H9 (cell line): ENCODE measurements around the gene GRIN2A. TPM values are rescaled to one million over a fixed set of nuclear protein-coding genes. Genes with fewer than 3 reads are reported as not detected.

Experiments
- DNase-seq: peaks from one replicate; pipeline ENCODE4 v3.0.0-alpha.2; 2017
- H2AFZ ChIP-seq: one replicate; pipeline ENCODE4 v1.6.1; 2013; ENCODE audit warnings: mild to moderate bottlenecking, low read length, control low read depth, moderate library complexity
- H2AK5ac ChIP-seq: 2 replicates; pipeline ENCODE4 v1.6.1; 2013; ENCODE audit warnings: low read length, control low read depth, mixed read lengths; ENCODE audit not compliant: insufficient read length
- H2BK120ac ChIP-seq: one replicate; pipeline ENCODE4 v1.6.1; 2013; ENCODE audit warnings: low read depth, mild to moderate bottlenecking, low read length, control low read depth, inconsistent platforms; ENCODE audit not compliant: poor library complexity, severe bottlenecking
- H2BK12ac ChIP-seq: 2 replicates; pipeline ENCODE4 v1.6.1; 2013; ENCODE audit warnings: low read length, control low read depth, mixed read lengths, low read depth; ENCODE audit not compliant: insufficient read length
- H2BK15ac ChIP-seq: 2 replicates; pipeline ENCODE4 v1.6.1; 2013; ENCODE audit warnings: low read depth, low read length, control low read depth
- H2BK20ac ChIP-seq: one replicate; pipeline ENCODE4 v1.6.1; 2013; ENCODE audit warnings: low read depth, mild to moderate bottlenecking, low read length, control low read depth, inconsistent platforms; ENCODE audit not compliant: poor library complexity, severe bottlenecking
- H2BK5ac ChIP-seq: 2 replicates; pipeline ENCODE4 v1.6.1; 2013; ENCODE audit warnings: low read length, control low read depth, mixed read lengths; ENCODE audit not compliant: insufficient read length
- H3K14ac ChIP-seq: 2 replicates; pipeline ENCODE4 v1.6.1; 2013; ENCODE audit warnings: low read length, control low read depth; ENCODE audit not compliant: insufficient read depth
- H3K18ac ChIP-seq: 2 replicates; pipeline ENCODE4 v1.6.1; 2013; ENCODE audit warnings: low read depth, mild to moderate bottlenecking, mixed read lengths, low read length, control low read depth; ENCODE audit not compliant: insufficient read length
- H3K23ac ChIP-seq: 2 replicates; pipeline ENCODE4 v1.6.1; 2013; ENCODE audit warnings: low read length, control low read depth, mixed read lengths, low read depth; ENCODE audit not compliant: insufficient read length
- H3K23me2 ChIP-seq: 2 replicates; pipeline ENCODE4 v1.6.1; 2013; ENCODE audit warnings: low read depth, mild to moderate bottlenecking, mixed read lengths, low read length, control low read depth; ENCODE audit not compliant: insufficient read length, poor library complexity, severe bottlenecking
- H3K27ac ChIP-seq: 2 replicates; pipeline ENCODE4 v1.5.1; 2013; ENCODE audit warnings: low read length, control low read depth, mixed read lengths, low read depth; ENCODE audit not compliant: insufficient read length
- H3K27me3 ChIP-seq: 2 replicates; pipeline ENCODE4 v1.6.1; 2013; ENCODE audit warnings: low read length, control low read depth, inconsistent platforms; ENCODE audit not compliant: insufficient read depth
- H3K4ac ChIP-seq: 2 replicates; pipeline ENCODE4 v1.6.1; 2013; ENCODE audit warnings: low read depth, mild to moderate bottlenecking, control low read depth, inconsistent platforms, low read length, moderate library complexity
- H3K4me1 ChIP-seq: 2 replicates; pipeline ENCODE4 v1.6.1; 2013; ENCODE audit warnings: low read length, control low read depth, inconsistent platforms; ENCODE audit not compliant: insufficient read depth
- H3K4me2 ChIP-seq: 2 replicates; pipeline ENCODE4 v1.6.1; 2013; ENCODE audit warnings: low read length, control low read depth, mixed read lengths; ENCODE audit not compliant: insufficient read length, insufficient read depth
- H3K56ac ChIP-seq: 2 replicates; pipeline ENCODE4 v1.6.1; 2013; ENCODE audit warnings: low read depth, mild to moderate bottlenecking, mixed read lengths, low read length, control low read depth; ENCODE audit not compliant: insufficient read length
- H3K79me1 ChIP-seq: 2 replicates; pipeline ENCODE4 v1.6.1; 2013; ENCODE audit warnings: low read depth, mild to moderate bottlenecking, moderate library complexity, low read length, control low read depth, inconsistent platforms; ENCODE audit not compliant: insufficient read depth, poor library complexity, severe bottlenecking
- H3K79me2 ChIP-seq: 2 replicates; pipeline ENCODE4 v1.6.1; 2013; ENCODE audit warnings: low read length, control low read depth, inconsistent platforms; ENCODE audit not compliant: insufficient read depth
- H3K9ac ChIP-seq: 2 replicates; pipeline ENCODE4 v1.6.1; 2013; ENCODE audit warnings: low read length, control low read depth, mixed read lengths; ENCODE audit not compliant: insufficient read length; ENCODE audit errors: extremely low read depth
- H3K9me3 ChIP-seq: one replicate; pipeline ENCODE4 v1.6.1; 2013; ENCODE audit warnings: low read depth, low read length, inconsistent platforms; ENCODE audit not compliant: control insufficient read depth
- H3T11ph ChIP-seq: one replicate; pipeline ENCODE4 v1.6.1; 2013; ENCODE audit warnings: mild to moderate bottlenecking, low read length, control low read depth, inconsistent platforms
- H4K20me1 ChIP-seq: one replicate; pipeline ENCODE4 v1.6.1; 2013; ENCODE audit not compliant: control insufficient read depth, insufficient read length, insufficient read depth
- H4K5ac ChIP-seq: 2 replicates; pipeline ENCODE4 v1.6.1; 2013; ENCODE audit warnings: low read depth, mild to moderate bottlenecking, mixed read lengths, low read length, control low read depth; ENCODE audit not compliant: insufficient read length
- H4K8ac ChIP-seq: replicated peaks from 2 replicates; pipeline ENCODE4 v1.6.1; 2013; ENCODE audit warnings: low read length, control low read depth, mixed read lengths, low read depth; ENCODE audit not compliant: insufficient read length
- H4K91ac ChIP-seq: 2 replicates; pipeline ENCODE4 v1.6.1; 2013; ENCODE audit warnings: low read depth, mild to moderate bottlenecking, moderate library complexity, mixed read lengths, low read length, control low read depth; ENCODE audit not compliant: insufficient read length
- H3K27ac Mint-ChIP-seq, 3 experiments: 2 replicates in 2 of 3; 3 replicates in 1 of 3; pipeline ENCODE4 v1.8.0; 2020 to 2021; ENCODE audit warnings: mixed read lengths in 3 of 3, mild to moderate bottlenecking in 1 of 3, moderate library complexity in 1 of 3
- H3K27me3 Mint-ChIP-seq: 2 replicates; pipeline ENCODE4 v1.8.0; 2021; ENCODE audit warnings: low read depth, mild to moderate bottlenecking, moderate library complexity, mixed read lengths
- H3K36me3 Mint-ChIP-seq, 3 experiments: 2 replicates in 2 of 3; 3 replicates in 1 of 3; pipeline ENCODE4 v1.8.0; 2020 to 2021; ENCODE audit warnings: low read depth in 3 of 3, mixed read lengths in 3 of 3; ENCODE audit not compliant: insufficient read depth in 1 of 3
- H3K4me1 Mint-ChIP-seq, 2 experiments: 2 replicates each; pipeline ENCODE4 v1.8.0; 2020; ENCODE audit warnings: mixed read lengths in 2 of 2
- H3K4me3 Mint-ChIP-seq, 2 experiments: 2 replicates in 1 of 2; 3 replicates in 1 of 2; pipeline ENCODE4 v1.8.0; 2020 to 2021; ENCODE audit warnings: mild to moderate bottlenecking in 2 of 2, mixed read lengths in 2 of 2, moderate library complexity in 1 of 2
- H3K9me3 Mint-ChIP-seq, 2 experiments: 2 replicates in 1 of 2; 3 replicates in 1 of 2; pipeline ENCODE4 v1.8.0; 2020; ENCODE audit warnings: mild to moderate bottlenecking in 2 of 2, mixed read lengths in 2 of 2, moderate library complexity in 1 of 2
- CTCF ChIP-seq: fragments of 200-600 bp; sonication (generic); conservative IDR thresholded peaks from 3 replicates; pipeline ENCODE4 v1.8.0; 2021; ENCODE audit warnings: antibody characterized with exemption, mild to moderate bottlenecking
- WGBS: extraction: QIAGEN DNeasy Blood & Tissue Kit; methylation state at CpG from one replicate; pipeline ENCODE4 v1.1.7; 2013; ENCODE audit warnings: missing lambda C conversion rate, low lambda C conversion rate, mixed read lengths; ENCODE audit not compliant: insufficient read length; ENCODE audit errors: extremely low coverage; 5-methylcytosine and 5-hydroxymethylcytosine counted together
- total RNA-seq: library from RNA; stranded (reverse); gene quantifications from 2 replicates; pipeline ENCODE4 v1.2.1, GENCODE V29; 2021

Gene GRIN2A
- total RNA-seq, 1 experiment from 2014 or later, result 1.5 TPM

- H3K14ac ChIP-seq, result no peak overlapping the region
- H3K27me3 ChIP-seq, result no peaks in the 10 kb centered on the region
- H3K79me1 ChIP-seq, result no peaks in the 10 kb centered on the region
- no peak overlapping the region for H3K23ac ChIP-seq
- H2BK15ac ChIP-seq, result no peak overlapping the region
- H3K4me2 ChIP-seq, result no peak overlapping the region
- peaks cover 2% of the 10 kb centered on the region; the same call in 1 of the 2 replicates for H3K27me3 Mint-ChIP-seq
- H3K4me3 Mint-ChIP-seq, result no peak overlapping the region
- no peaks in the 10 kb centered on the region for H4K20me1 ChIP-seq
- no peaks in the 10 kb centered on the region for H3K36me3 Mint-ChIP-seq
- H3K4ac ChIP-seq, result no peak overlapping the region
- H3K9me3 ChIP-seq, result no peaks in the 10 kb centered on the region
- H3T11ph ChIP-seq, result no peak overlapping the region
- no peak overlapping the region for H2BK5ac ChIP-seq
- H4K91ac ChIP-seq, result no peak overlapping the region
- no CpG with 5 or more reads among the region's 8 CpGs for WGBS
- no peak for DNase-seq
- no peak overlapping the region for H4K8ac ChIP-seq
- H3K9me3 Mint-ChIP-seq, result no peaks in the 10 kb centered on the region
- H3K18ac ChIP-seq, result no peak overlapping the region
- H3K56ac ChIP-seq, result no peak overlapping the region
- no peak overlapping the region for H3K27ac Mint-ChIP-seq
- H2BK20ac ChIP-seq, result no peak overlapping the region
- no peaks in the 10 kb centered on the region for H3K4me1 ChIP-seq
- H3K4me1 Mint-ChIP-seq, result no peaks in the 10 kb centered on the region
- no peak overlapping the region for H3K27ac ChIP-seq
- H3K9ac ChIP-seq, result no peak overlapping the region
- no peak overlapping the region for H2BK12ac ChIP-seq
- no peaks in the 10 kb centered on the region for H3K23me2 ChIP-seq
- no peaks in the 10 kb centered on the region for H3K79me2 ChIP-seq
- no peak overlapping the region for H2BK120ac ChIP-seq
- H4K5ac ChIP-seq, result no peak overlapping the region
- TF ChIP-seq CTCF, result no peak
- H2AK5ac ChIP-seq, result no peak overlapping the region
- H2AFZ ChIP-seq, result no peak overlapping the region
Observed at GRCh38 chr16:9934723-9935508, 247.3 kb downstream of the GRIN2A start.
